HUES6 (cell line): Measurements from ENCODE around the gene PLRG1.

Source experiments
- H3K27ac ChIP-seq: 2 replicates; pipeline ENCODE4 v1.7.0; 2013; ENCODE audit warnings: low read depth, mild to moderate bottlenecking, low read length, inconsistent platforms
- H3K27me3 ChIP-seq: 2 replicates; pipeline ENCODE4 v1.6.1; 2013; ENCODE audit warnings: low read length; ENCODE audit not compliant: control insufficient read depth, insufficient read depth
- H3K36me3 ChIP-seq: 2 replicates; pipeline ENCODE4 v1.6.1; 2013; ENCODE audit warnings: low read length; ENCODE audit not compliant: control insufficient read depth, insufficient read depth
- H3K4me1 ChIP-seq: 2 replicates; pipeline ENCODE4 v1.6.1; 2013; ENCODE audit warnings: low read length; ENCODE audit not compliant: control insufficient read depth, insufficient read depth
- H3K4me3 ChIP-seq: 2 replicates; pipeline ENCODE4 v1.5.1; 2013; ENCODE audit warnings: low read depth, low read length
- H3K9ac ChIP-seq: one replicate; pipeline ENCODE4 v1.6.1; 2013; ENCODE audit warnings: mild to moderate bottlenecking, low read length
- H3K9me3 ChIP-seq: 2 replicates; pipeline ENCODE4 v1.6.1; 2013; ENCODE audit warnings: low read depth, low read length; ENCODE audit not compliant: control insufficient read depth, insufficient read depth

The PLRG1 gene

GRCh38 chr4:154551872-154552686 lies 1.9 kb upstream of the PLRG1 start:
- Histone ChIP-seq H3K4me3 (no peak overlapping the region), H3K4me1 (peaks cover 9% of the 10 kb centered on the region; the same call in 1 of the 2 replicates), H3K9me3 (no peaks in the 10 kb centered on the region), H3K27ac (no peak overlapping the region), H3K9ac (no peak overlapping the region), H3K27me3 (no peaks in the 10 kb centered on the region), H3K36me3 (peaks cover 12% of the 10 kb centered on the region)

GRCh38 chr4:154545689-154546088 lies 4.5 kb downstream of the PLRG1 start:
- Histone ChIP-seq H3K27me3 (no peaks in the 10 kb centered on the region), H3K9ac (no peak overlapping the region), H3K36me3 (peaks cover 76% of the 10 kb centered on the region), H3K9me3 (no peaks in the 10 kb centered on the region), H3K4me3 (no peak overlapping the region), H3K27ac (no peak overlapping the region), H3K4me1 (peaks cover 7% of the 10 kb centered on the region; the same call in 1 of the 2 replicates)

GRCh38 chr4:154542271-154542879 lies 7.8 kb downstream of the PLRG1 start:
- Histone ChIP-seq H3K9me3 (no peaks in the 10 kb centered on the region), H3K4me1 (no peaks in the 10 kb centered on the region), H3K27ac (no peak overlapping the region), H3K4me3 (no peak overlapping the region), H3K36me3 (peaks cover 100% of the 10 kb centered on the region), H3K9ac (no peak overlapping the region), H3K27me3 (no peaks in the 10 kb centered on the region)

GRCh38 chr4:154534296-154534695 lies 15.9 kb downstream of the PLRG1 start:
- Histone ChIP-seq H3K4me1 (no peaks in the 10 kb centered on the region), H3K4me3 (no peak overlapping the region), H3K9ac (no peak overlapping the region), H3K27ac (no peak overlapping the region), H3K27me3 (no peaks in the 10 kb centered on the region), H3K36me3 (peaks cover 25% of the 10 kb centered on the region), H3K9me3 (no peaks in the 10 kb centered on the region)

GRCh38 chr4:154529728-154530519 lies 20.3 kb downstream of the PLRG1 start:
- no peaks in the 10 kb centered on the region for H3K9me3 ChIP-seq
- H3K4me1 ChIP-seq = no peaks in the 10 kb centered on the region
- H3K36me3 ChIP-seq = no peaks in the 10 kb centered on the region
- no peak overlapping the region for H3K9ac ChIP-seq
- no peak overlapping the region for H3K4me3 ChIP-seq
- no peak overlapping the region for H3K27ac ChIP-seq
- no peaks in the 10 kb centered on the region for H3K27me3 ChIP-seq

GRCh38 chr4:154528869-154529268 lies 21.3 kb downstream of the PLRG1 start:
- Histone ChIP-seq H3K27me3 (no peaks in the 10 kb centered on the region), H3K4me1 (no peaks in the 10 kb centered on the region), H3K9ac (no peak overlapping the region), H3K27ac (no peak overlapping the region), H3K4me3 (no peak overlapping the region), H3K9me3 (no peaks in the 10 kb centered on the region), H3K36me3 (no peaks in the 10 kb centered on the region)

GRCh38 chr4:154527308-154527707 lies 22.9 kb downstream of the PLRG1 start:
- no peak overlapping the region for H3K27ac ChIP-seq
- H3K4me3 ChIP-seq = no peak overlapping the region
- no peaks in the 10 kb centered on the region for H3K27me3 ChIP-seq
- no peaks in the 10 kb centered on the region for H3K4me1 ChIP-seq
- H3K9ac ChIP-seq = no peak overlapping the region
- H3K9me3 ChIP-seq = no peaks in the 10 kb centered on the region
- H3K36me3 ChIP-seq = no peaks in the 10 kb centered on the region

GRCh38 chr4:154526151-154526550 lies 24.0 kb downstream of the PLRG1 start:
- Histone ChIP-seq H3K9me3 (no peaks in the 10 kb centered on the region), H3K4me3 (no peak overlapping the region), H3K9ac (no peak overlapping the region), H3K36me3 (no peaks in the 10 kb centered on the region), H3K4me1 (no peaks in the 10 kb centered on the region), H3K27ac (no peak overlapping the region), H3K27me3 (no peaks in the 10 kb centered on the region)

- no peaks in the 10 kb centered on the region for H3K27me3 ChIP-seq
- H3K9me3 ChIP-seq = no peaks in the 10 kb centered on the region
- no peak overlapping the region for H3K9ac ChIP-seq
- H3K27ac ChIP-seq = no peak overlapping the region
- no peak overlapping the region for H3K4me3 ChIP-seq
- no peaks in the 10 kb centered on the region for H3K36me3 ChIP-seq
- no peaks in the 10 kb centered on the region for H3K4me1 ChIP-seq
Measured at GRCh38 chr4:154521607-154522006, 28.6 kb downstream of the PLRG1 start.

- Histone ChIP-seq H3K9ac (no peak overlapping the region), H3K36me3 (no peaks in the 10 kb centered on the region), H3K27me3 (no peaks in the 10 kb centered on the region), H3K9me3 (no peaks in the 10 kb centered on the region), H3K27ac (no peak overlapping the region), H3K4me1 (no peaks in the 10 kb centered on the region), H3K4me3 (no peak overlapping the region)
Measured at GRCh38 chr4:154519214-154519613, 31.0 kb downstream of the PLRG1 start.

GRCh38 chr4:154517591-154517990 lies 32.6 kb downstream of the PLRG1 start:
- no peak overlapping the region for H3K27ac ChIP-seq
- H3K9me3 ChIP-seq = no peaks in the 10 kb centered on the region
- H3K4me3 ChIP-seq = no peak overlapping the region
- no peaks in the 10 kb centered on the region for H3K36me3 ChIP-seq
- no peaks in the 10 kb centered on the region for H3K4me1 ChIP-seq
- no peak overlapping the region for H3K9ac ChIP-seq
- H3K27me3 ChIP-seq = no peaks in the 10 kb centered on the region
